K562 (cell line): ENCODE results near the gene CAV1. TPM values are rescaled to one million over a fixed set of nuclear protein-coding genes. Genes with fewer than 3 reads are reported as not detected.
A peak's percentile ranks its signal among the peaks of the same experiment; 100 is the strongest.

Experiments
- DDX20 ChIP-seq: fragments of 450-650 bp; IDR thresholded peaks from 2 replicates; pipeline ENCODE4 v1.6.1; 2016; ENCODE audit warnings: missing genetic modification characterization, low read depth, mild to moderate bottlenecking, missing compliant biosample characterization, moderate library complexity
- EHMT2 ChIP-seq: fragments of 450-650 bp; IDR thresholded peaks from 2 replicates; pipeline ENCODE4 v1.6.1; 2018; ENCODE audit warnings: antibody characterized with exemption
- HNRNPLL ChIP-seq: fragments of 200-400 bp; formaldehyde crosslinking; IDR thresholded peaks from 2 replicates; pipeline ENCODE4 v1.6.1; 2017; ENCODE audit warnings: low read length, low read depth, mild to moderate bottlenecking; ENCODE audit not compliant: poor library complexity, severe bottlenecking
- HNRNPUL1 ChIP-seq: fragments of 200-400 bp; formaldehyde crosslinking; IDR thresholded peaks from 2 replicates; pipeline ENCODE4 v1.6.1; 2017; ENCODE audit warnings: low read length
- NELFE ChIP-seq: IDR thresholded peaks from 2 replicates; pipeline ENCODE4 v1.6.1; 2011; ENCODE audit warnings: mild to moderate bottlenecking; ENCODE audit not compliant: insufficient read depth, insufficient read length
- TEAD2 ChIP-seq: fragments of 450-650 bp; IDR thresholded peaks from 2 replicates; pipeline ENCODE4 v1.6.1; 2016; ENCODE audit warnings: missing genetic modification characterization, control low read depth, missing compliant biosample characterization
- TRIM28 ChIP-seq: fragments of 450-650 bp; IDR thresholded peaks from 2 replicates; pipeline ENCODE4 v1.6.1; 2017
- U2AF1 ChIP-seq: fragments of 200-400 bp; formaldehyde crosslinking; optimal IDR thresholded peaks from 2 replicates; pipeline ENCODE3; 2017; ENCODE audit warnings: mild to moderate bottlenecking, low read depth, low read length, moderate library complexity
- XRCC4 ChIP-seq: IDR thresholded peaks from one replicate; pipeline ENCODE4 v1.6.1; 2011; ENCODE audit not compliant: insufficient read depth, insufficient read length; ENCODE audit errors: extremely low read depth
- ZKSCAN3 ChIP-seq: fragments of 250-450 bp; sonication (Bioruptor Pico); IDR thresholded peaks from 2 replicates; pipeline ENCODE4 v1.4.0; 2020
- ZKSCAN8 ChIP-seq: fragments of 200-800 bp; sonication (Bioruptor generic); IDR thresholded peaks from 2 replicates; pipeline ENCODE4 v1.6.1; 2016; ENCODE audit warnings: missing genetic modification characterization, missing compliant biosample characterization
- ZNF197 ChIP-seq: fragments of 200-800 bp; sonication (Bioruptor generic); IDR thresholded peaks from 2 replicates; pipeline ENCODE4 v1.6.1; 2016; ENCODE audit warnings: low read depth, missing genetic modification characterization, missing compliant biosample characterization
- ZNF79 ChIP-seq: fragments of 250-450 bp; sonication (Bioruptor Pico); IDR thresholded peaks from 2 replicates; pipeline ENCODE4 v1.4.0; 2020; ENCODE audit warnings: low read depth, mild to moderate bottlenecking, moderate library complexity
- polyA plus RNA-seq, 8 experiments: library from polyadenylated mRNA; depleted of rRNA in 4 of 8; stranded (reverse) in 5 of 8; unstranded in 3 of 8; fragments of >200 nt; fragmentation: Nextera tagmentation in 2 of 8; fragmentation: Illumina TruSeq in 1 of 8; extraction: Ambion mirVana in 2 of 8; extraction: Trizol in 1 of 8; gene quantifications; 2 replicates each; pipeline versions ENCODE4 v1.2.1 to v1.2.3, GENCODE V29; 2011 to 2014; ENCODE audit warnings: inconsistent platforms in 1 of 8, missing spikeins in 1 of 8
- total RNA-seq, 7 experiments: library from RNA; depleted of rRNA in 6 of 7; stranded (reverse); fragments of >200 nt in 6 of 7; fragmentation: Illumina TruSeq in 2 of 7; extraction: Trizol in 2 of 7; gene quantifications; 2 replicates each; pipeline versions ENCODE4 v1.2.1 to v1.2.3, GENCODE V29; 2011 to 2021; ENCODE audit warnings: low replicate concordance in 1 of 7
- TF ChIP-seq, protein P1 (sequence below): sonication (generic); formaldehyde crosslinking; IDR thresholded peaks from 2 replicates; pipeline ENCODE4 v1.8.0; 2022; ENCODE audit warnings: mild to moderate bottlenecking, missing genetic modification reagents, borderline replicate concordance
- TF ChIP-seq, protein P2 (sequence below): fragments of 450-650 bp; IDR thresholded peaks from 2 replicates; pipeline ENCODE4 v1.6.1; 2016; ENCODE audit warnings: missing biosample characterization, missing genetic modification characterization
- TF ChIP-seq, protein P3 (sequence below): IDR thresholded peaks from 2 replicates; pipeline ENCODE4 v1.6.1; 2016; ENCODE audit warnings: missing genetic modification characterization, missing compliant biosample characterization
- TF ChIP-seq, protein P4 (sequence below): sonication (generic); formaldehyde crosslinking; IDR thresholded peaks from 2 replicates; pipeline ENCODE4 v1.8.0; 2022; ENCODE audit warnings: mild to moderate bottlenecking, missing genetic modification reagents
- TF ChIP-seq, protein P5 (sequence below): fragments of 450-650 bp; IDR thresholded peaks from 2 replicates; pipeline ENCODE4 v1.6.1; 2014; ENCODE audit warnings: low read depth, mild to moderate bottlenecking, moderate library complexity, borderline replicate concordance
- TF ChIP-seq, protein P6 (sequence below): IDR thresholded peaks from 3 replicates; pipeline ENCODE4 v1.6.1; 2011; ENCODE audit warnings: borderline replicate concordance, mild to moderate bottlenecking; ENCODE audit not compliant: insufficient read length, insufficient read depth

CAV1 gene
- total and polyA plus RNA-seq, 9 of the 15 experiments (the other 6 are each of a cell fraction or from before 2014, with no cell fraction given) = 0.08 to 1.5 (median 0.63) TPM

DNA sequence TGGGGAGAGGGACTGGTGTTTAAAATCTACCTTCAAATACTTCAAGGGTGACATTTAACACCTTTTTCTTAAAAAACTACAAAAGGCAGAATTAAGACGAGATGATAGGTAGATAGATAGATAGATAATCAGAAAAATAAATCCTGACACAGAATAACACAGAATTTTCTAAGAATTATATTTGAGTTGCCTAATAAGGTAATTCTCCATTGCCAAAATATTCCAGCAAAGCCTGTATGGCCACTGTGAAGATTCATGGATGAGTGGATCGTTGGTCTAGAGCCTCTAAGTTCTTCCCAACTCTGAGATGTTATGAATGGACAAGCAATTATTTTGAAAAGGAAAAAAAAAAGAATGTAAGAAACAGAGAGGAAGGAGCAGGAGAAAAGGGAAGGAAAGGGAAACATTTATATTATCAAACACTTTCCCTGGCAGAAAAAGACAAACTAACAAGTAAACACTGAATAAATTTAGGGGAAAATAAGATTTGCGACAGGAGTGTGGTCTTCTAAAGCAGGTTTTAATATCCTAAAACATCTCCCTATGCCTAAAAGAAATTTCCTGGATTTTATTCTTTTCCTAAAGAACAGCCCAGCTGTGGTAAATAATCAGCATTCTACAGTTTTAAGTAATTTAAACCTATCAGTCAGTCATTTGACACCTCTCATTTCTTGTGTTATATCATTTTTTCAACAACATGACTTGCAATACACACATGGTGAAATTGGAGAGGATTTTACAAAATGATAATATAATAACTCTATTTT lies 32.8 kb upstream of the CAV1 start (continued):
- TF ChIP-seq, protein P1, sequence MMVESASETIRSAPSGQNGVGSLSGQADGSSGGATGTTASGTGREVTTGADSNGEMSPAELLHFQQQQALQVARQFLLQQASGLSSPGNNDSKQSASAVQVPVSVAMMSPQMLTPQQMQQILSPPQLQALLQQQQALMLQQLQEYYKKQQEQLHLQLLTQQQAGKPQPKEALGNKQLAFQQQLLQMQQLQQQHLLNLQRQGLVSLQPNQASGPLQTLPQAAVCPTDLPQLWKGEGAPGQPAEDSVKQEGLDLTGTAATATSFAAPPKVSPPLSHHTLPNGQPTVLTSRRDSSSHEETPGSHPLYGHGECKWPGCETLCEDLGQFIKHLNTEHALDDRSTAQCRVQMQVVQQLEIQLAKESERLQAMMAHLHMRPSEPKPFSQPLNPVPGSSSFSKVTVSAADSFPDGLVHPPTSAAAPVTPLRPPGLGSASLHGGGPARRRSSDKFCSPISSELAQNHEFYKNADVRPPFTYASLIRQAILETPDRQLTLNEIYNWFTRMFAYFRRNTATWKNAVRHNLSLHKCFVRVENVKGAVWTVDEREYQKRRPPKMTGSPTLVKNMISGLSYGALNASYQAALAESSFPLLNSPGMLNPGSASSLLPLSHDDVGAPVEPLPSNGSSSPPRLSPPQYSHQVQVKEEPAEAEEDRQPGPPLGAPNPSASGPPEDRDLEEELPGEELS = no peak
- TF ChIP-seq, protein P2, sequence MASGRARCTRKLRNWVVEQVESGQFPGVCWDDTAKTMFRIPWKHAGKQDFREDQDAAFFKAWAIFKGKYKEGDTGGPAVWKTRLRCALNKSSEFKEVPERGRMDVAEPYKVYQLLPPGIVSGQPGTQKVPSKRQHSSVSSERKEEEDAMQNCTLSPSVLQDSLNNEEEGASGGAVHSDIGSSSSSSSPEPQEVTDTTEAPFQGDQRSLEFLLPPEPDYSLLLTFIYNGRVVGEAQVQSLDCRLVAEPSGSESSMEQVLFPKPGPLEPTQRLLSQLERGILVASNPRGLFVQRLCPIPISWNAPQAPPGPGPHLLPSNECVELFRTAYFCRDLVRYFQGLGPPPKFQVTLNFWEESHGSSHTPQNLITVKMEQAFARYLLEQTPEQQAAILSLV (tag) = no peak
- no peak for TF ChIP-seq HNRNPUL1
- TF ChIP-seq HNRNPLL = no peak
- no peak for TF ChIP-seq XRCC4
- TF ChIP-seq, protein P3, sequence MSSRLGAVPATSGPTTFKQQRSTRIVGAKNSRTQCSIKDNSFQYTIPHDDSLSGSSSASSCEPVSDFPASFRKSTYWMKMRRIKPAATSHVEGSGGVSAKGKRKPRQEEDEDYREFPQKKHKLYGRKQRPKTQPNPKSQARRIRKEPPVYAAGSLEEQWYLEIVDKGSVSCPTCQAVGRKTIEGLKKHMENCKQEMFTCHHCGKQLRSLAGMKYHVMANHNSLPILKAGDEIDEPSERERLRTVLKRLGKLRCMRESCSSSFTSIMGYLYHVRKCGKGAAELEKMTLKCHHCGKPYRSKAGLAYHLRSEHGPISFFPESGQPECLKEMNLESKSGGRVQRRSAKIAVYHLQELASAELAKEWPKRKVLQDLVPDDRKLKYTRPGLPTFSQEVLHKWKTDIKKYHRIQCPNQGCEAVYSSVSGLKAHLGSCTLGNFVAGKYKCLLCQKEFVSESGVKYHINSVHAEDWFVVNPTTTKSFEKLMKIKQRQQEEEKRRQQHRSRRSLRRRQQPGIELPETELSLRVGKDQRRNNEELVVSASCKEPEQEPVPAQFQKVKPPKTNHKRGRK (tag) = peak; percentile 66
- TF ChIP-seq DDX20 (tag) = no peak
- TF ChIP-seq TRIM28 = no peak
- no peak for TF ChIP-seq ZKSCAN3 (CRISPR knock-in tag)
- no peak for TF ChIP-seq NELFE
- no peak for TF ChIP-seq ZKSCAN8 (CRISPR knock-in tag)
- peak; percentile 57; the same call in 1 of the 2 replicates for TF ChIP-seq EHMT2
- TF ChIP-seq TEAD2 = no peak
- TF ChIP-seq, protein P4, sequence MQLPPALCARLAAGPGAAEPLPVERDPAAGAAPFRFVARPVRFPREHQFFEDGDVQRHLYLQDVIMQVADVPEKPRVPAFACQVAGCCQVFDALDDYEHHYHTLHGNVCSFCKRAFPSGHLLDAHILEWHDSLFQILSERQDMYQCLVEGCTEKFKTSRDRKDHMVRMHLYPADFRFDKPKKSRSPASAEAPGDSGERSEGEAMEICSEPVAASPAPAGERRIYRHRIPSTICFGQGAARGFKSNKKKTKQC = no peak
- TF ChIP-seq, protein P5, sequence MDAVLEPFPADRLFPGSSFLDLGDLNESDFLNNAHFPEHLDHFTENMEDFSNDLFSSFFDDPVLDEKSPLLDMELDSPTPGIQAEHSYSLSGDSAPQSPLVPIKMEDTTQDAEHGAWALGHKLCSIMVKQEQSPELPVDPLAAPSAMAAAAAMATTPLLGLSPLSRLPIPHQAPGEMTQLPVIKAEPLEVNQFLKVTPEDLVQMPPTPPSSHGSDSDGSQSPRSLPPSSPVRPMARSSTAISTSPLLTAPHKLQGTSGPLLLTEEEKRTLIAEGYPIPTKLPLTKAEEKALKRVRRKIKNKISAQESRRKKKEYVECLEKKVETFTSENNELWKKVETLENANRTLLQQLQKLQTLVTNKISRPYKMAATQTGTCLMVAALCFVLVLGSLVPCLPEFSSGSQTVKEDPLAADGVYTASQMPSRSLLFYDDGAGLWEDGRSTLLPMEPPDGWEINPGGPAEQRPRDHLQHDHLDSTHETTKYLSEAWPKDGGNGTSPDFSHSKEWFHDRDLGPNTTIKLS = no peak
- no peak for TF ChIP-seq ZNF197
- TF ChIP-seq U2AF1 = no peak
- TF ChIP-seq, protein P6, sequence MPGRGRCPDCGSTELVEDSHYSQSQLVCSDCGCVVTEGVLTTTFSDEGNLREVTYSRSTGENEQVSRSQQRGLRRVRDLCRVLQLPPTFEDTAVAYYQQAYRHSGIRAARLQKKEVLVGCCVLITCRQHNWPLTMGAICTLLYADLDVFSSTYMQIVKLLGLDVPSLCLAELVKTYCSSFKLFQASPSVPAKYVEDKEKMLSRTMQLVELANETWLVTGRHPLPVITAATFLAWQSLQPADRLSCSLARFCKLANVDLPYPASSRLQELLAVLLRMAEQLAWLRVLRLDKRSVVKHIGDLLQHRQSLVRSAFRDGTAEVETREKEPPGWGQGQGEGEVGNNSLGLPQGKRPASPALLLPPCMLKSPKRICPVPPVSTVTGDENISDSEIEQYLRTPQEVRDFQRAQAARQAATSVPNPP = no peak
- TF ChIP-seq ZNF79 = no peak
